Measurements from ENCODE around the gene EFCAB8. TPM values are rescaled to one million over a fixed set of nuclear protein-coding genes. Genes with fewer than 3 reads are reported as not detected.

The EFCAB8 gene
- total RNA-seq, 8 experiments from 2014 or later: 0.05 to 0.73 (median 0.17) TPM; not detected in 3

- Histone ChIP-seq H3K27ac (no peak overlapping the region), H3K4me1 (replicated peaks in 1 of 2) (peaks cover 16 to 21% of the 10 kb centered on the region in 2 donors), H3K4me3 (no peak overlapping the region)
- ATAC-seq (replicated peaks in 6 of 8): no peak
- WGBS, 10 experiments: 79 to 100% (median 88%) methylated on average over 1 to 5 of the region's 6 CpGs; no CpG with 5 or more reads in 4 of the 10 experiments
- in situ Hi-C loops (cut with MboI; ENCODE audit: low pct_unique_long_range_greater_than_20kb in 2 of 9, low sequenced_read_pairs in 9 of 9, unreplicated experiment in 9 of 9): no loop called here
Measured at GRCh38 chr20:32976746-32977145, 118.0 kb downstream of the EFCAB8 start.

GRCh38 chr20:32977281-32978008, 118.7 kb downstream of the EFCAB8 start:
- Histone ChIP-seq H3K4me1 (replicated peaks in 1 of 2) (peaks cover 9 to 14% of the 10 kb centered on the region in 2 donors), H3K4me3 (no peak overlapping the region), H3K27ac (no peak overlapping the region)
- WGBS, 10 experiments: 10 to 100% (median 80%) methylated on average over 1 to 5 of the region's 13 CpGs; no CpG with 5 or more reads in 3 of the 10 experiments
- ATAC-seq (replicated peaks in 6 of 8): no peak
- in situ Hi-C loops (cut with MboI; ENCODE audit: low pct_unique_long_range_greater_than_20kb in 2 of 9, low sequenced_read_pairs in 9 of 9, unreplicated experiment in 9 of 9): no loop called here

- H3K4me1 ChIP-seq (replicated peaks in 1 of 2): peaks cover 9 to 14% of the 10 kb centered on the region in 2 donors
- H3K27ac ChIP-seq: no peak overlapping the region
- no peak overlapping the region for H3K4me3 ChIP-seq
- no peak for ATAC-seq (replicated peaks in 6 of 8)
- WGBS, 10 experiments: 50 to 100% (median 86%) methylated on average over 1 to 5 of the region's 7 CpGs; no CpG with 5 or more reads in 6 of the 10 experiments
- in situ Hi-C loops (cut with MboI; ENCODE audit: low pct_unique_long_range_greater_than_20kb in 2 of 9, low sequenced_read_pairs in 9 of 9, unreplicated experiment in 9 of 9): no loop called here
Measured at GRCh38 chr20:32978009-32978335, 119.2 kb downstream of the EFCAB8 start.

GRCh38 chr20:32979201-32979998, 120.7 kb downstream of the EFCAB8 start:
- in situ Hi-C loops (cut with MboI; ENCODE audit: low pct_unique_long_range_greater_than_20kb in 2 of 9, low sequenced_read_pairs in 9 of 9, unreplicated experiment in 9 of 9): no loop called here
- H3K27ac ChIP-seq: peak overlapping the region in 1 of 2 donors; percentile 56
- WGBS, 10 experiments: 0 to 93% (median 60%) methylated on average over 1 to 7 of the region's 9 CpGs; no CpG with 5 or more reads in 3 of the 10 experiments
- peaks cover 9 to 14% of the 10 kb centered on the region in 2 donors for H3K4me1 ChIP-seq (replicated peaks in 1 of 2)
- no peak for ATAC-seq (replicated peaks in 6 of 8)
- H3K4me3 ChIP-seq: no peak overlapping the region

- 0% methylated on average over 1 of the region's 19 CpGs; no CpG with 5 or more reads in 9 of the 10 experiments for WGBS, 10 experiments
- Histone ChIP-seq H3K4me3 (no peak overlapping the region), H3K27ac (peak overlapping the region in 1 of 2 donors; percentile 56), H3K4me1 (replicated peaks in 1 of 2) (peaks cover 9 to 14% of the 10 kb centered on the region in 2 donors)
- in situ Hi-C loops (cut with MboI; ENCODE audit: low pct_unique_long_range_greater_than_20kb in 2 of 9, low sequenced_read_pairs in 9 of 9, unreplicated experiment in 9 of 9): no loop called here
- peak in 5 of 8 experiments; percentile 82 to 89 (median 87) for ATAC-seq (replicated peaks in 6 of 8)
Measured at GRCh38 chr20:32980131-32980941, 121.6 kb downstream of the EFCAB8 start.

GRCh38 chr20:32980990-32981389, 122.3 kb downstream of the EFCAB8 start:
- peaks cover 9 to 14% of the 10 kb centered on the region in 2 donors for H3K4me1 ChIP-seq (replicated peaks in 1 of 2)
- H3K4me3 ChIP-seq: no peak overlapping the region
- WGBS, 10 experiments: 0 to 100% (median 90%) methylated on average over 1 to 5 of the region's 6 CpGs; no CpG with 5 or more reads in 1 of the 10 experiments
- peak overlapping the region in 1 of 2 donors; percentile 53 for H3K27ac ChIP-seq
- in situ Hi-C loops (cut with MboI; ENCODE audit: low pct_unique_long_range_greater_than_20kb in 2 of 9, low sequenced_read_pairs in 9 of 9, unreplicated experiment in 9 of 9): no loop called here
- no peak for ATAC-seq (replicated peaks in 6 of 8)

- in situ Hi-C loops (cut with MboI; ENCODE audit: low pct_unique_long_range_greater_than_20kb in 2 of 9, low sequenced_read_pairs in 9 of 9, unreplicated experiment in 9 of 9): no loop called here
- Histone ChIP-seq H3K4me1 (replicated peaks in 1 of 2) (peaks cover 9 to 14% of the 10 kb centered on the region in 2 donors), H3K4me3 (no peak overlapping the region), H3K27ac (no peak overlapping the region)
- 0 to 86% (median 15%) methylated on average over 1 to 4 of the region's 10 CpGs; no CpG with 5 or more reads in 6 of the 10 experiments for WGBS, 10 experiments
- peak in 2 of 8 experiments; percentile 19 to 32 for ATAC-seq (replicated peaks in 6 of 8)
Measured at GRCh38 chr20:32982617-32983458, 124.1 kb downstream of the EFCAB8 start.

- in situ Hi-C loops (cut with MboI; ENCODE audit: low pct_unique_long_range_greater_than_20kb in 2 of 9, low sequenced_read_pairs in 9 of 9, unreplicated experiment in 9 of 9): no loop called here
- 67 to 100% (median 90%) methylated on average over 2 to 12 of the region's 12 CpGs; no CpG with 5 or more reads in 5 of the 10 experiments for WGBS, 10 experiments
- no peak overlapping the region for H3K27ac ChIP-seq
- peaks cover 9 to 14% of the 10 kb centered on the region in 2 donors for H3K4me1 ChIP-seq (replicated peaks in 1 of 2)
- no peak overlapping the region for H3K4me3 ChIP-seq
- ATAC-seq (replicated peaks in 6 of 8): no peak
Measured at GRCh38 chr20:32983459-32984112, 124.9 kb downstream of the EFCAB8 start.

- no peak overlapping the region for H3K4me3 ChIP-seq
- WGBS, 10 experiments: 0 to 91% (median 20%) methylated on average over 1 to 5 of the region's 7 CpGs; no CpG with 5 or more reads in 3 of the 10 experiments
- peak in 1 of 8 experiments; percentile 29 for ATAC-seq (replicated peaks in 6 of 8)
- H3K4me1 ChIP-seq (replicated peaks in 1 of 2): peaks cover 9 to 14% of the 10 kb centered on the region in 2 donors
- H3K27ac ChIP-seq: no peak overlapping the region
- in situ Hi-C loops (cut with MboI; ENCODE audit: low pct_unique_long_range_greater_than_20kb in 2 of 9, low sequenced_read_pairs in 9 of 9, unreplicated experiment in 9 of 9): no loop called here
Measured at GRCh38 chr20:32984196-32984595, 125.5 kb downstream of the EFCAB8 start.

- H3K4me1 ChIP-seq (replicated peaks in 1 of 2): peaks cover 9 to 11% of the 10 kb centered on the region in 2 donors
- in situ Hi-C loops (cut with MboI; ENCODE audit: low pct_unique_long_range_greater_than_20kb in 2 of 9, low sequenced_read_pairs in 9 of 9, unreplicated experiment in 9 of 9): no loop called here
- 29 to 100% (median 59%) methylated on average over 1 to 5 of the region's 9 CpGs; no CpG with 5 or more reads in 2 of the 10 experiments for WGBS, 10 experiments
Measured at GRCh38 chr20:32984631-32985354, 126.1 kb downstream of the EFCAB8 start.

GRCh38 chr20:32985596-32985995, 126.9 kb downstream of the EFCAB8 start:
- Histone ChIP-seq H3K27ac (no peak overlapping the region), H3K4me1 (replicated peaks in 1 of 2) (peaks cover 4 to 6% of the 10 kb centered on the region in 2 donors), H3K4me3 (no peak overlapping the region)
- in situ Hi-C loops (cut with MboI; ENCODE audit: low pct_unique_long_range_greater_than_20kb in 2 of 9, low sequenced_read_pairs in 9 of 9, unreplicated experiment in 9 of 9): no loop called here
- WGBS, 10 experiments: 23 to 82% (median 60%) methylated on average over 1 to 3 of the region's 6 CpGs; no CpG with 5 or more reads in 7 of the 10 experiments
- ATAC-seq (replicated peaks in 6 of 8): no peak

More at GRCh38 chr20:32984631-32985354, 126.1 kb downstream of the EFCAB8 start:
- Histone ChIP-seq H3K4me3 (no peak overlapping the region), H3K27ac (no peak overlapping the region)
- no peak for ATAC-seq (replicated peaks in 6 of 8)
